K562 (cell line): ENCODE data around the gene GATA1.

ENCODE experiments used
- NR2C2 ChIP-seq, 2 experiments: fragments of 200-800 bp in 1 of 2; sonication (Bioruptor generic) in 1 of 2; sonication (generic) in 1 of 2; formaldehyde crosslinking in 1 of 2; IDR thresholded peaks; 2 replicates each; pipeline versions ENCODE4 v1.6.1 to v1.8.0; 2016 to 2022; ENCODE audit warnings: mild to moderate bottlenecking in 1 of 2, missing compliant biosample characterization in 1 of 2, missing genetic modification characterization in 1 of 2, missing genetic modification reagents in 1 of 2
- POLR2A ChIP-seq: fragments of 450-650 bp; conservative IDR thresholded peaks from 2 replicates; pipeline ENCODE4 v1.6.1; 2016
- TAF1 ChIP-seq: IDR thresholded peaks from 2 replicates; pipeline ENCODE4 v1.6.1; 2011; ENCODE audit warnings: mild to moderate bottlenecking, low read length, moderate library complexity; ENCODE audit not compliant: insufficient read depth, control insufficient read depth, severe bottlenecking; ENCODE audit errors: extremely low read depth
- TCF7 ChIP-seq: sonication (generic); IDR thresholded peaks from 2 replicates; pipeline ENCODE4 v1.6.1; 2016; ENCODE audit warnings: antibody characterized with exemption, borderline replicate concordance
- ZC3H8 ChIP-seq: fragments of 450-650 bp; IDR thresholded peaks from 2 replicates; pipeline ENCODE4 v1.6.1; 2017
- ZFP36 ChIP-seq: fragments of 150-350 bp; IDR thresholded peaks from 2 replicates; pipeline ENCODE4 v1.6.1; 2018; ENCODE audit warnings: low read length, low read depth; ENCODE audit not compliant: partially characterized antibody
- TF ChIP-seq, protein P1 (sequence below), 3 experiments: IDR thresholded peaks in 2 of 3; conservative IDR thresholded peaks in 1 of 3; 2 replicates each; pipeline ENCODE4 v1.5.1; 2011 to 2012; ENCODE audit warnings: low read length in 3 of 3, mild to moderate bottlenecking in 3 of 3, control low read depth in 2 of 3, improper control_type of control experiment in 1 of 3, inconsistent platforms in 1 of 3, low read depth in 1 of 3, mixed read lengths in 1 of 3, moderate library complexity in 1 of 3; ENCODE audit not compliant: insufficient read depth in 2 of 3
- TF ChIP-seq, protein P2 (sequence below): sonication (generic); formaldehyde crosslinking; IDR thresholded peaks from 2 replicates; pipeline ENCODE4 v1.9.0; 2022; ENCODE audit warnings: mild to moderate bottlenecking, missing genetic modification reagents
- TF ChIP-seq, protein P3 (sequence below): sonication (generic); formaldehyde crosslinking; IDR thresholded peaks from 2 replicates; pipeline ENCODE4 v1.8.0; 2022; ENCODE audit warnings: mild to moderate bottlenecking, missing genetic modification reagents
- TF ChIP-seq, protein P4 (sequence below): sonication (generic); formaldehyde crosslinking; IDR thresholded peaks from 2 replicates; pipeline ENCODE4 v1.8.1; 2022; ENCODE audit warnings: missing genetic modification reagents
- TF ChIP-seq, protein P5 (sequence below): fragments of 250-450 bp; sonication (Bioruptor Pico); IDR thresholded peaks from 2 replicates; pipeline ENCODE4 v1.4.0; 2020; ENCODE audit warnings: mild to moderate bottlenecking, moderate library complexity, borderline replicate concordance

DNA sequence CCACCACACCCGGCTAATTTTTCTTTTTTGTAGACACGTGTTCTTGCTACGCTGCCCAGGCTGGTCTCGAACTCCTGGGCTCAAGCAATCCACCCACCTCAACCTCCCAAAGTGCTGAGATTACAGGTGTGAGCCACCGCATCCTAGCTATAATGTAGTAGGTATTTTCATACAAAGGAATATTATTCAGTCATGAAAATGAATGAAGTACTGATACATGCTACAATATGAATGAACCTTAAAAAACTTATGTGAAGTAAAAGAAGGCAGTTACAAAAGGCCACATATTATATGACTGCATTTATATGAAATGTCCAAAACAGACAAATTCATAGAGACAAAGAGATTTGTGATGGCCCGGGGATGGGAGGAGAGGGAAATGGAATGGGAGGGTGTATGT lies 4.7 kb upstream of the GATA1 start:
- TF ChIP-seq, protein P1, sequence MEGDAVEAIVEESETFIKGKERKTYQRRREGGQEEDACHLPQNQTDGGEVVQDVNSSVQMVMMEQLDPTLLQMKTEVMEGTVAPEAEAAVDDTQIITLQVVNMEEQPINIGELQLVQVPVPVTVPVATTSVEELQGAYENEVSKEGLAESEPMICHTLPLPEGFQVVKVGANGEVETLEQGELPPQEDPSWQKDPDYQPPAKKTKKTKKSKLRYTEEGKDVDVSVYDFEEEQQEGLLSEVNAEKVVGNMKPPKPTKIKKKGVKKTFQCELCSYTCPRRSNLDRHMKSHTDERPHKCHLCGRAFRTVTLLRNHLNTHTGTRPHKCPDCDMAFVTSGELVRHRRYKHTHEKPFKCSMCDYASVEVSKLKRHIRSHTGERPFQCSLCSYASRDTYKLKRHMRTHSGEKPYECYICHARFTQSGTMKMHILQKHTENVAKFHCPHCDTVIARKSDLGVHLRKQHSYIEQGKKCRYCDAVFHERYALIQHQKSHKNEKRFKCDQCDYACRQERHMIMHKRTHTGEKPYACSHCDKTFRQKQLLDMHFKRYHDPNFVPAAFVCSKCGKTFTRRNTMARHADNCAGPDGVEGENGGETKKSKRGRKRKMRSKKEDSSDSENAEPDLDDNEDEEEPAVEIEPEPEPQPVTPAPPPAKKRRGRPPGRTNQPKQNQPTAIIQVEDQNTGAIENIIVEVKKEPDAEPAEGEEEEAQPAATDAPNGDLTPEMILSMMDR (IDR thresholded peaks at IDR 0.05 in 2 of 3, conservative IDR thresholded peaks at IDR 0.05 in 1 of 3; ENCODE audit: insufficient read depth in 2 of 3, low read depth in 1 of 3, low read length in 3 of 3) = no peak
- TF ChIP-seq TCF7 (no peak), ZFP36 (no peak), ZC3H8 (no peak), POLR2A (no peak), NR2C2 (CRISPR knock-in tag; IDR thresholded peaks at IDR 0.05) (no peak), NR2C2 (tag; IDR thresholded peaks at IDR 0.05) (no peak), TAF1 (no peak)
- TF ChIP-seq, protein P2, sequence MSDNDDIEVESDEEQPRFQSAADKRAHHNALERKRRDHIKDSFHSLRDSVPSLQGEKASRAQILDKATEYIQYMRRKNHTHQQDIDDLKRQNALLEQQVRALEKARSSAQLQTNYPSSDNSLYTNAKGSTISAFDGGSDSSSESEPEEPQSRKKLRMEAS = no peak
- TF ChIP-seq, protein P3, sequence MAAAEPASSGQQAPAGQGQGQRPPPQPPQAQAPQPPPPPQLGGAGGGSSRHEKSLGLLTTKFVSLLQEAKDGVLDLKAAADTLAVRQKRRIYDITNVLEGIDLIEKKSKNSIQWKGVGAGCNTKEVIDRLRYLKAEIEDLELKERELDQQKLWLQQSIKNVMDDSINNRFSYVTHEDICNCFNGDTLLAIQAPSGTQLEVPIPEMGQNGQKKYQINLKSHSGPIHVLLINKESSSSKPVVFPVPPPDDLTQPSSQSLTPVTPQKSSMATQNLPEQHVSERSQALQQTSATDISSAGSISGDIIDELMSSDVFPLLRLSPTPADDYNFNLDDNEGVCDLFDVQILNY = no peak
- TF ChIP-seq, protein P4, sequence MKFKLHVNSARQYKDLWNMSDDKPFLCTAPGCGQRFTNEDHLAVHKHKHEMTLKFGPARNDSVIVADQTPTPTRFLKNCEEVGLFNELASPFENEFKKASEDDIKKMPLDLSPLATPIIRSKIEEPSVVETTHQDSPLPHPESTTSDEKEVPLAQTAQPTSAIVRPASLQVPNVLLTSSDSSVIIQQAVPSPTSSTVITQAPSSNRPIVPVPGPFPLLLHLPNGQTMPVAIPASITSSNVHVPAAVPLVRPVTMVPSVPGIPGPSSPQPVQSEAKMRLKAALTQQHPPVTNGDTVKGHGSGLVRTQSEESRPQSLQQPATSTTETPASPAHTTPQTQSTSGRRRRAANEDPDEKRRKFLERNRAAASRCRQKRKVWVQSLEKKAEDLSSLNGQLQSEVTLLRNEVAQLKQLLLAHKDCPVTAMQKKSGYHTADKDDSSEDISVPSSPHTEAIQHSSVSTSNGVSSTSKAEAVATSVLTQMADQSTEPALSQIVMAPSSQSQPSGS (CRISPR knock-in tag) = no peak
- TF ChIP-seq, protein P5, sequence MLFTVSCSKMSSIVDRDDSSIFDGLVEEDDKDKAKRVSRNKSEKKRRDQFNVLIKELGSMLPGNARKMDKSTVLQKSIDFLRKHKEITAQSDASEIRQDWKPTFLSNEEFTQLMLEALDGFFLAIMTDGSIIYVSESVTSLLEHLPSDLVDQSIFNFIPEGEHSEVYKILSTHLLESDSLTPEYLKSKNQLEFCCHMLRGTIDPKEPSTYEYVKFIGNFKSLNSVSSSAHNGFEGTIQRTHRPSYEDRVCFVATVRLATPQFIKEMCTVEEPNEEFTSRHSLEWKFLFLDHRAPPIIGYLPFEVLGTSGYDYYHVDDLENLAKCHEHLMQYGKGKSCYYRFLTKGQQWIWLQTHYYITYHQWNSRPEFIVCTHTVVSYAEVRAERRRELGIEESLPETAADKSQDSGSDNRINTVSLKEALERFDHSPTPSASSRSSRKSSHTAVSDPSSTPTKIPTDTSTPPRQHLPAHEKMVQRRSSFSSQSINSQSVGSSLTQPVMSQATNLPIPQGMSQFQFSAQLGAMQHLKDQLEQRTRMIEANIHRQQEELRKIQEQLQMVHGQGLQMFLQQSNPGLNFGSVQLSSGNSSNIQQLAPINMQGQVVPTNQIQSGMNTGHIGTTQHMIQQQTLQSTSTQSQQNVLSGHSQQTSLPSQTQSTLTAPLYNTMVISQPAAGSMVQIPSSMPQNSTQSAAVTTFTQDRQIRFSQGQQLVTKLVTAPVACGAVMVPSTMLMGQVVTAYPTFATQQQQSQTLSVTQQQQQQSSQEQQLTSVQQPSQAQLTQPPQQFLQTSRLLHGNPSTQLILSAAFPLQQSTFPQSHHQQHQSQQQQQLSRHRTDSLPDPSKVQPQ (CRISPR knock-in tag) = no peak
